Upper lobe of right lung (tissue), 1 donor: ENCODE measurements around the gene SCAF8. TPM values are rescaled to one million over a fixed set of nuclear protein-coding genes. Genes with fewer than 3 reads are reported as not detected.
"Not testable (repeated sequence)": the region's sequence is repeated elsewhere in the genome, so short reads cannot be mapped to it uniquely, and the experiment has no call there.

Experiments used
- ATAC-seq: fragments of 200-7000 bp; cut with Tn5 transposase; one replicate; pipeline ENCODE4 v1.9.1; 2020; ENCODE audit warnings: mild to moderate bottlenecking, moderate library complexity
- DNase-seq: peaks from one replicate; pipeline ENCODE4 v3.0.0-alpha.2; 2020
- H3K27ac ChIP-seq: fragments of 200-600 bp; one replicate; pipeline ENCODE4 v1.8.0; 2022
- H3K27me3 ChIP-seq: fragments of 200-600 bp; one replicate; pipeline ENCODE4 v1.8.0; 2022; ENCODE audit warnings: mild to moderate bottlenecking
- H3K36me3 ChIP-seq: fragments of 200-600 bp; one replicate; pipeline ENCODE4 v1.8.0; 2022
- H3K4me1 ChIP-seq: fragments of 200-600 bp; one replicate; pipeline ENCODE4 v1.8.0; 2022
- H3K4me3 ChIP-seq: fragments of 200-600 bp; one replicate; pipeline ENCODE4 v1.8.0; 2022; ENCODE audit warnings: mild to moderate bottlenecking
- H3K9me3 ChIP-seq: fragments of 200-600 bp; one replicate; pipeline ENCODE4 v1.8.0; 2022
- intact Hi-C: fragments of 100-400 bp; cut with DNase I; formaldehyde crosslinking; loops from one replicate; pipeline ENCODE4 v1.11.0; 2022
- total RNA-seq: library from RNA; stranded (reverse); fragmentation: NEBNext Ultra II Directional; extraction: Animal tissue kit (Norgen Biotek cat#: 25700); gene quantifications from one replicate; pipeline ENCODE4 v1.2.1, GENCODE V29; 2021
- TF ChIP-seq, protein P1 (sequence below): fragments of 200-600 bp; IDR thresholded peaks from one replicate; pipeline ENCODE4 v1.8.0; 2022; ENCODE audit warnings: antibody characterized with exemption
- donor health status: DM: no; HTN: yes; CAD: no; lungs with severe emphysema.

SCAF8 gene
- total RNA-seq, 1 donor from 2014 or later: 38.8 TPM

DNA sequence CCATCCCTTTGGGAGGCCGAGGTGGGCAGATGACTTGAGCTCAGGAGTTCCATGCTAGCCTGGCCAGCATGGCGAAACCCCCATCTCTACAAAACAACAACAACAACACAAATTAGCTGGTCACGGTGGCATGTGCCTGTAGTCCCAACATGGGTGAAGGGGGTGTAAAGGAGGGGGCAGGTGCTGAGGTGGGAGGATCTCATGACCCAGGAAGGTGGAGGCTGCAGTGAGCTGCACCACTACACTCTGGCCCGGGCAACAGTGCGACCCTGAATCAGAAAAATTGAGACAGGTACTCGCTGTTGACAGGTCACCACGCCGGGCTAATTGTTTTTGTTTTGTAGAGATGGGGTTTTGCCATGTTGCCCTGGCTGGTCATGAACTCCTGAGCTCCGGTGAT, 4.2 kb downstream of the SCAF8 start:
- H3K27ac ChIP-seq: no peak overlapping the region

DNA sequence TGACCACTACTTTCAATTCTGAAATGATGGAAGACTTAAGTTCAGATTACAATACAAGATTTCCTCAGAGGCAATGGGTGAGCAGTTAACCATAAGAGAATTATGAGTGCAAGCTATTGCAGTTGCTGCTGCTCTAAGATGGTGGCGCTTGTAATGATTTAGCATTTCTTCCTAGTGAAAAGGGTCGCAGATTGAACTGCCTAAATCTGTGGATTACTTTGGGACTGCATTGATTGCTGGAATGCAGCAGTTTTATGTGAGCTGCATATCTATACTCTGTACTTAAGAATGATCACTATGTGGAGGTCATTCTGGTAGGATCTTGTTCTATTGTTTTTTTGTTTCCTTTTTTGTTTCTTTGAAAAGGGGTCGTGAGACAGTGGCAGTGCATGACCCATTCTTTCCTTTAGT, 5.3 kb downstream of the SCAF8 start:
- DNase-seq (no peak), ATAC-seq (no peak)
- no peaks in the 10 kb centered on the region for H3K9me3 ChIP-seq
- H3K36me3 ChIP-seq: peaks cover 5% of the 10 kb centered on the region
- peaks cover 71% of the 10 kb centered on the region for H3K4me1 ChIP-seq
- intact Hi-C loops: no loop called here
- no peak overlapping the region for H3K27ac ChIP-seq
- TF ChIP-seq, protein P1, sequence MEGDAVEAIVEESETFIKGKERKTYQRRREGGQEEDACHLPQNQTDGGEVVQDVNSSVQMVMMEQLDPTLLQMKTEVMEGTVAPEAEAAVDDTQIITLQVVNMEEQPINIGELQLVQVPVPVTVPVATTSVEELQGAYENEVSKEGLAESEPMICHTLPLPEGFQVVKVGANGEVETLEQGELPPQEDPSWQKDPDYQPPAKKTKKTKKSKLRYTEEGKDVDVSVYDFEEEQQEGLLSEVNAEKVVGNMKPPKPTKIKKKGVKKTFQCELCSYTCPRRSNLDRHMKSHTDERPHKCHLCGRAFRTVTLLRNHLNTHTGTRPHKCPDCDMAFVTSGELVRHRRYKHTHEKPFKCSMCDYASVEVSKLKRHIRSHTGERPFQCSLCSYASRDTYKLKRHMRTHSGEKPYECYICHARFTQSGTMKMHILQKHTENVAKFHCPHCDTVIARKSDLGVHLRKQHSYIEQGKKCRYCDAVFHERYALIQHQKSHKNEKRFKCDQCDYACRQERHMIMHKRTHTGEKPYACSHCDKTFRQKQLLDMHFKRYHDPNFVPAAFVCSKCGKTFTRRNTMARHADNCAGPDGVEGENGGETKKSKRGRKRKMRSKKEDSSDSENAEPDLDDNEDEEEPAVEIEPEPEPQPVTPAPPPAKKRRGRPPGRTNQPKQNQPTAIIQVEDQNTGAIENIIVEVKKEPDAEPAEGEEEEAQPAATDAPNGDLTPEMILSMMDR: no peak
- H3K4me3 ChIP-seq: no peak overlapping the region
- H3K27me3 ChIP-seq: no peaks in the 10 kb centered on the region

More for the DNA sequence above, 4.2 kb downstream of the SCAF8 start:
- Histone ChIP-seq H3K4me3 (no peak overlapping the region), H3K36me3 (peaks cover 5% of the 10 kb centered on the region), H3K4me1 (peaks cover 68% of the 10 kb centered on the region), H3K27me3 (no peaks in the 10 kb centered on the region), H3K9me3 (no peaks in the 10 kb centered on the region)
- ATAC-seq: no peak
- TF ChIP-seq, protein P1: no peak
- intact Hi-C loops: no loop called here
- no peak for DNase-seq

DNA sequence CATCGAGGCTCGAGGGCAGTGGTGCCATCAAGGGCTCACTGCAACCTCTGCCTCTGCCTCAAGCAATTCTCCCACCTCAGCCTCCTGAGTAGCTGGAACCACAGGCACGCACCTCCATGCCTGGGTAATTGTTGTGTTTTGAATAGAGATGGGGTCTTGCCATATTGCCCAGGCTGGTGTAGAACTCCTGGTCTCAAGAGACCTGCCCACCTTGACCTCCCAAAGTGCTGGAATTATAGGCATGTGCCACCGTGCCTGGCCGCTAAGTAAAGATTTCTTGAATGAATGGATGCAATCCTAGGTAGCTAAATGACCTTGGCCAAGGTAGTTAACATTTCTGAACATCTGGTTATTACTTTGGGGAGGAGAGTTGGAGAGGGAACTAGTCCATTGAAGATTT, 7.4 kb downstream of the SCAF8 start:
- ATAC-seq (no peak), DNase-seq (no peak)
- no peak overlapping the region for H3K27ac ChIP-seq
- no peaks in the 10 kb centered on the region for H3K9me3 ChIP-seq
- TF ChIP-seq, protein P1: no peak
- H3K27me3 ChIP-seq: no peaks in the 10 kb centered on the region
- peaks cover 60% of the 10 kb centered on the region for H3K4me1 ChIP-seq
- intact Hi-C loops: no loop called here
- peaks cover 5% of the 10 kb centered on the region for H3K36me3 ChIP-seq
- H3K4me3 ChIP-seq: no peak overlapping the region

DNA sequence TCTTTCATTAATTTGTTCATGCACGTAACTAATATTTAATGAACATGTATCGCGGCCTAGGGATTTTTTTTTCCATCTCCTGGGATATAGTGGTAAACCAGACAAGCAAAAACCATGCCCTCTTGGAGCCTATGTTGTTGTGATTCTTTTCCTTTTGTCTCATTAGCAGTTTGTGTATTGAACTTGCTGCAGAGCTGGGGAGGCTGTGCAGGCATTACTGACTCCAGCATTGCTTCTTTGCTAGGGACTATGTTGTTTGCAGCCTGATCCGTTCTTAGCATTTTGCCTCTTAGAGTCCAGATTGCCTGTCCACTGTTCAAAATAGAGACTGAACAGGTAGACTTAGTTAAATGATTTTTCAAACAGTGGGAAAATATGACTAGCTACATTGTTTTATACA, 9.7 kb downstream of the SCAF8 start:
- TF ChIP-seq, protein P1: no peak
- Histone ChIP-seq H3K4me1 (peaks cover 50% of the 10 kb centered on the region), H3K9me3 (no peaks in the 10 kb centered on the region), H3K36me3 (peaks cover 5% of the 10 kb centered on the region), H3K4me3 (no peak overlapping the region), H3K27me3 (no peaks in the 10 kb centered on the region), H3K27ac (no peak overlapping the region)
- intact Hi-C loops: no loop called here
- no peak for ATAC-seq
- DNase-seq: no peak

DNA sequence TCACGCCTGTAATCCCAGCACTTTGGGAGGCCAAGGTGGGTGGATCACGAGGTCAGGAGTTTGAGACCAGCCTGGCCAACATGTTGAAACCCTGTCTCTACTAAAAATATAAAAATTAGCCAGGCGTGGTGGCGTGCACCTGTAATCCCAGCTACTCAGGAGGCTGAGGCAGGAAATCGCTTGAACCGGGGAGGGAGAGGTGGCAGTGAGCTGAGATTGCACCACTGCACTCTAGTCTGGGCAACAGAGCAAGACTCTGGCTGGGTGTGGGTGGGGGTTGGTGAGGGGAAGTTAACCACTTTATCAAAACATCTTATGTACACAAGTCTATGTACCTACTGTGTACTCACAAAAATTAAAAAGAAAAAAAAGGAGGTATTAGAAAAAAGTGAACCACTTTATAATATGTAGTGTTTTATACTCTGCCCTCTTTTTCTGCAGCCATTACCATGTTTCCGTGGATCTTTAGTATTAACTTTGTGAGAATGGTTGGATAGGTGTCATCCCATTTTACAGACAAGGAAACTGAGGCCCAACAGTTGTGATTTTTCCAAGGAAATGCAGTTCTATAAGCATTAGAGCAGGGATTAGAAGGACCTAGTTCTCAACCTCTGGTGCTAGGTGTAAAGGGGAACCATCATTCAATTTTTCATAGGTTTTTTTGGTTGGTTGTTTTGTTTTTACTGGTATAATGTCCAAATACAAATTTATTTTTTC, 11.0 kb downstream of the SCAF8 start:
- intact Hi-C loops, ATAC-seq, H3K27me3 ChIP-seq, DNase-seq, H3K4me3 ChIP-seq, H3K9me3 ChIP-seq, H3K27ac ChIP-seq, H3K36me3 ChIP-seq: not testable (repeated sequence)
- H3K4me1 ChIP-seq: peaks cover 40% of the 10 kb centered on the region

DNA sequence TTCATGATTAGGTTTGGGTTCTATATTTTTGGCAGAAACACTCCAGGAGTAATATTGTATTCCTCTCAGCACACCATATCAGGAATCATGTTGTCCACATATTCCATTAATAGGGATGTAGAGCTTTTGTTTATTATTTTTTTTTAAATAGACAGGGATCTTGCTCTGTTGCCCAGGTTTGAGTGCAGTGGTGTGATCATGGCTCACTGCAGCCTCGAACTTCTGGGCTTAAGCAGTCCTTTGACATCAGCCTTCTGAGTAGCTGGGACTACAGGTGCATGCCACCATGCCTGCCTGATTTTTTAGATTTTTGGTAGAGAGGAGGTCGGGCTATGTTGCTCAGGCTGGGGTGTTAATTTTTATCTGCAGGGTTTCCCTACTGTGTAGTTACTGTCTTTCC, 12.0 kb downstream of the SCAF8 start:
- DNase-seq: no peak
- Histone ChIP-seq H3K36me3 (peaks cover 5% of the 10 kb centered on the region), H3K9me3 (no peaks in the 10 kb centered on the region), H3K27me3 (no peaks in the 10 kb centered on the region), H3K4me3 (no peak overlapping the region), H3K4me1 (peaks cover 32% of the 10 kb centered on the region), H3K27ac (no peak overlapping the region)
- ATAC-seq: no peak
- TF ChIP-seq, protein P1: no peak
- intact Hi-C loops: no loop called here
